Colonic mucosa (tissue), 4 donors: ENCODE data around the gene TSPAN16. TPM values are rescaled to one million over a fixed set of nuclear protein-coding genes. Genes with fewer than 3 reads are reported as not detected.

Experiments used
- DNase-seq: peaks from one replicate; pipeline ENCODE4 v3.0.0-alpha.2; 2020
- H3K27ac ChIP-seq: fragments of 200-600 bp; one replicate; pipeline ENCODE4 v1.8.0; 2021
- H3K27me3 ChIP-seq: fragments of 200-600 bp; one replicate; pipeline ENCODE4 v1.8.0; 2021
- H3K36me3 ChIP-seq: fragments of 200-600 bp; one replicate; pipeline ENCODE4 v1.8.0; 2021
- H3K4me1 ChIP-seq: fragments of 200-600 bp; one replicate; pipeline ENCODE4 v1.8.0; 2021; ENCODE audit warnings: mild to moderate bottlenecking
- H3K4me3 ChIP-seq: fragments of 200-600 bp; one replicate; pipeline ENCODE4 v1.8.0; 2021
- H3K9ac ChIP-seq, 2 donors: one replicate each; pipeline ENCODE4 v1.7.0; 2013; ENCODE audit warnings: control low read depth in 2 of 2, low read depth in 2 of 2, low read length in 2 of 2
- H3K9me3 ChIP-seq: fragments of 200-600 bp; one replicate; pipeline ENCODE4 v1.8.0; 2021
- CTCF ChIP-seq: fragments of 200-600 bp; IDR thresholded peaks from one replicate; pipeline ENCODE4 v1.8.0; 2022; ENCODE audit warnings: antibody characterized with exemption, mild to moderate bottlenecking
- intact Hi-C: fragments of 100-400 bp; cut with DNase I; formaldehyde crosslinking; loops from one replicate; pipeline ENCODE4 v1.14.1; 2022
- total RNA-seq, 2 donors: library from RNA; stranded (reverse); fragmentation: NEBNext Ultra II Directional in 1 of 2; extraction: Animal tissue kit (Norgen Biotek cat#: 25700) in 1 of 2; gene quantifications; one replicate each; pipeline ENCODE4 v1.2.1, GENCODE V29; 2021
- donor health status: healthy.
- donor health status: DM: no; HTN: no; CAD: no.
- donor health status: DM: no; HTN: no; CAD: no.

The TSPAN16 gene
- total RNA-seq, 2 donors from 2014 or later, result not detected

GRCh38 chr19:11257846-11258380 is 38.0 kb upstream of the TSPAN16 start:
- Histone ChIP-seq H3K9me3 (no peaks in the 10 kb centered on the region), H3K27ac (no peak overlapping the region), H3K36me3 (no peaks in the 10 kb centered on the region), H3K9ac (no peak overlapping the region), H3K27me3 (no peaks in the 10 kb centered on the region), H3K4me1 (no peaks in the 10 kb centered on the region), H3K4me3 (no peak overlapping the region)
- DNase-seq, result no peak
- TF ChIP-seq CTCF, result no peak
- intact Hi-C loops, result no loop called here

- Histone ChIP-seq H3K27ac (no peak overlapping the region), H3K36me3 (no peaks in the 10 kb centered on the region), H3K4me3 (no peak overlapping the region), H3K27me3 (no peaks in the 10 kb centered on the region), H3K9me3 (no peaks in the 10 kb centered on the region), H3K9ac (no peak overlapping the region), H3K4me1 (peaks cover under 1% of the 10 kb centered on the region)
- no peak for DNase-seq
- no peak for TF ChIP-seq CTCF
- intact Hi-C loops, result no loop called here
Observed at GRCh38 chr19:11260996-11261395, 35.0 kb upstream of the TSPAN16 start.

- Histone ChIP-seq H3K27me3 (no peaks in the 10 kb centered on the region), H3K9ac (peak overlapping the region; percentile 71 to 91), H3K36me3 (no peaks in the 10 kb centered on the region), H3K9me3 (no peaks in the 10 kb centered on the region), H3K4me3 (peak overlapping the region; percentile 86), H3K27ac (peak overlapping the region; percentile 36), H3K4me1 (peaks cover 6% of the 10 kb centered on the region)
- TF ChIP-seq CTCF, result no peak
- intact Hi-C loops, result no loop called here
- no peak for DNase-seq
Observed at GRCh38 chr19:11261431-11261970, 34.5 kb upstream of the TSPAN16 start.

GRCh38 chr19:11261971-11262839 is 33.8 kb upstream of the TSPAN16 start, which contains the start of gene DOCK6:
TSS of gene DOCK6 (minus strand) at chr19:11262524. CDS start at chr19:11262440, 84 bp downstream.
- Histone ChIP-seq H3K9ac (peak within 1 kb of the TSS; percentile 71 to 91), H3K4me1 (peaks cover 6% of the 10 kb centered on the region)
- intact Hi-C loops, result no loop called here

More at GRCh38 chr19:11261971-11262839, 33.8 kb upstream of the TSPAN16 start, which contains the start of gene DOCK6:
- Histone ChIP-seq H3K27me3 (no peaks in the 10 kb centered on the region), H3K4me3 (peak within 1 kb of the TSS; percentile 86), H3K27ac (peak within 1 kb of the TSS; percentile 36), H3K9me3 (no peaks in the 10 kb centered on the region), H3K36me3 (no peaks in the 10 kb centered on the region)
- peak; percentile 58 for DNase-seq
- peak; percentile 22 for TF ChIP-seq CTCF
